ENCODE results near the gene KCNAB1.

- TF ChIP-seq CTCF (IDR thresholded peaks at IDR 0.05; ENCODE audit: insufficient read depth, low read length, poor library complexity, severe bottlenecking) (no peak), EZH2phosphoT487 (conservative IDR thresholded peaks at IDR 0.05; ENCODE audit: low read length) (no peak)
Measured at GRCh38 chr3:156554515-156554841, 434.1 kb downstream of the KCNAB1 start.
